ENCODE results near the gene TBCE. TPM values are rescaled to one million over a fixed set of nuclear protein-coding genes. Genes with fewer than 3 reads are reported as not detected.

The TBCE gene
- total RNA-seq, 1 experiment from 2014 or later, result 41.6 TPM

GRCh38 chr1:235486321-235486720 is 119.1 kb downstream of the TBCE start:
- H3K4me3 Mint-ChIP-seq, result no peak overlapping the region
- Histone ChIP-seq H3K27me3 (ENCODE audit: insufficient read depth, low read length) (no peaks in the 10 kb centered on the region), H3K23me2 (ENCODE audit: insufficient read length, low read depth, low read length, poor library complexity, severe bottlenecking) (no peaks in the 10 kb centered on the region), H3K4me2 (ENCODE audit: insufficient read depth, insufficient read length, low read length) (no peak overlapping the region), H2BK15ac (ENCODE audit: low read depth, low read length) (no peak overlapping the region), H4K5ac (ENCODE audit: insufficient read length, low read depth, low read length) (no peak overlapping the region), H2BK5ac (ENCODE audit: insufficient read length, low read length) (no peak overlapping the region), H3K9me3 (ENCODE audit: control insufficient read depth, low read depth, low read length) (no peaks in the 10 kb centered on the region), H3K27ac (ENCODE audit: insufficient read length, low read depth, low read length) (no peak overlapping the region), H3K9ac (ENCODE audit: extremely low read depth, insufficient read length, low read length) (no peak overlapping the region), H2AK5ac (ENCODE audit: insufficient read length, low read length) (no peak overlapping the region), H4K8ac (replicated peaks; ENCODE audit: insufficient read length, low read depth, low read length) (no peak overlapping the region), H3K4me1 (ENCODE audit: insufficient read depth, low read length) (no peaks in the 10 kb centered on the region), H4K20me1 (ENCODE audit: control insufficient read depth, insufficient read depth, insufficient read length) (no peaks in the 10 kb centered on the region), H2BK12ac (ENCODE audit: insufficient read length, low read depth, low read length) (no peak overlapping the region), H2BK20ac (ENCODE audit: low read depth, low read length, poor library complexity, severe bottlenecking) (no peak overlapping the region), H4K91ac (ENCODE audit: insufficient read length, low read depth, low read length) (no peak overlapping the region), H3K56ac (ENCODE audit: insufficient read length, low read depth, low read length) (no peak overlapping the region), H3K79me1 (ENCODE audit: insufficient read depth, low read depth, low read length, poor library complexity, severe bottlenecking) (no peaks in the 10 kb centered on the region), H3K4ac (ENCODE audit: low read depth, low read length) (no peak overlapping the region), H2BK120ac (ENCODE audit: low read depth, low read length, poor library complexity, severe bottlenecking) (no peak overlapping the region), H3K18ac (ENCODE audit: insufficient read length, low read depth, low read length) (no peak overlapping the region), H3K79me2 (ENCODE audit: insufficient read depth, low read length) (no peaks in the 10 kb centered on the region), H3K23ac (ENCODE audit: insufficient read length, low read depth, low read length) (no peak overlapping the region), H3K14ac (ENCODE audit: insufficient read depth, low read length) (no peak overlapping the region), H2AFZ (ENCODE audit: low read length) (no peak overlapping the region), H3T11ph (ENCODE audit: low read length) (no peak overlapping the region)
- H3K4me1 Mint-ChIP-seq, result no peaks in the 10 kb centered on the region
- peaks cover 17 to 58% (median 39%) of the 10 kb centered on the region in 3 experiments; a peak in 6 of 7 replicates for H3K36me3 Mint-ChIP-seq (ENCODE audit: insufficient read depth in 1 of 3, low read depth in 3 of 3)
- DNase-seq, result no peak
- no peak for TF ChIP-seq CTCF (conservative IDR thresholded peaks at IDR 0.05)
- H3K9me3 Mint-ChIP-seq, result no peaks in the 10 kb centered on the region
- no peaks in the 10 kb centered on the region for H3K27me3 Mint-ChIP-seq (ENCODE audit: low read depth)
- WGBS (ENCODE audit: extremely low coverage, insufficient read length, low lambda C conversion rate), result no CpG with 5 or more reads among the region's 5 CpGs
- H3K27ac Mint-ChIP-seq, result no peak overlapping the region
